K562 (cell line): ENCODE measurements around the gene ETDB. TPM values are rescaled to one million over a fixed set of nuclear protein-coding genes. Genes with fewer than 3 reads are reported as not detected.
A peak's percentile ranks its signal among the peaks of the same experiment; 100 is the strongest.

Experiments
- ATAC-seq: fragments of 200-7000 bp; cut with Tn5 transposase; 3 replicates; pipeline ENCODE4 v1.9.1; 2020; ENCODE audit warnings: moderate library complexity
- BruUV-seq: library from RNA; stranded (reverse); fragments of 400-500 nt; replicated peaks from 2 replicates; lab custom pipeline; 2021; lab: Mats Ljungman, UMichigan
- CTCF ChIA-PET: fragments of 300-600 bp; formaldehyde crosslinking; extraction: SDS; loops from one replicate; lab custom pipeline; 2021; ENCODE audit warnings: low intra/inter-chr PET ratio; lab: Yijun Ruan, JAX
- POLR2A ChIA-PET: fragments of 300-600, 350-650 bp; sonication (Branson Sonifier 250); formaldehyde crosslinking; extraction: SDS; loops from one replicate; lab custom pipeline; 2021; ENCODE audit warnings: antibody characterized with exemption, inconsistent platforms; lab: Yijun Ruan, JAX
- DNase-seq, 4 experiments: peaks; one replicate each; pipeline versions ENCODE4 v3.0.0 to v3.0.0-alpha.2; 2011 to 2018; ENCODE audit warnings: low spot score in 3 of 4, mixed read lengths in 3 of 4; ENCODE audit errors: extremely low read depth in 1 of 4
- FAIRE-seq: peaks from 2 replicates; lab custom pipeline; 2011; peaks lifted over from hg19 to GRCh38; lab: Jason Lieb, UNC
- H2AFZ ChIP-seq: 2 replicates; pipeline ENCODE4 v1.6.0; 2011; ENCODE audit warnings: low read depth, low read length, control low read depth, inconsistent platforms
- H3K27ac ChIP-seq: fragments of 200-600 bp; 3 replicates; pipeline ENCODE4 v1.8.0; 2011; ENCODE audit warnings: low read depth, mild to moderate bottlenecking, control low read depth, inconsistent platforms, low read length, moderate library complexity, mixed read lengths; ENCODE audit errors: extremely low read depth
- H3K27me3 ChIP-seq, 2 experiments: fragments of 300-600 bp in 1 of 2; 2 replicates in 1 of 2; 3 replicates in 1 of 2; pipeline versions ENCODE4 v1.6.0 to v1.8.0; 2011; ENCODE audit warnings: inconsistent platforms in 2 of 2, low read length in 2 of 2, mild to moderate bottlenecking in 1 of 2, mixed read lengths in 1 of 2, moderate library complexity in 1 of 2; ENCODE audit not compliant: control insufficient read depth in 2 of 2, insufficient read depth in 2 of 2
- H3K36me3 ChIP-seq: fragments of 300-600 bp; 3 replicates; pipeline ENCODE4 v1.8.0; 2011; ENCODE audit warnings: mild to moderate bottlenecking, low read length, inconsistent platforms; ENCODE audit not compliant: control insufficient read depth, insufficient read depth
- H3K4me1 ChIP-seq, 2 experiments: fragments of 200-600 bp in 1 of 2; replicated peaks in 1 of 2; 2 replicates in 1 of 2; 3 replicates in 1 of 2; pipeline versions ENCODE4 v1.5.1 to v1.8.0; 2011; ENCODE audit warnings: inconsistent platforms in 2 of 2, low read length in 2 of 2, mild to moderate bottlenecking in 1 of 2, mixed read lengths in 1 of 2, moderate library complexity in 1 of 2; ENCODE audit not compliant: control insufficient read depth in 2 of 2, insufficient read depth in 2 of 2
- H3K4me2 ChIP-seq: 2 replicates; pipeline ENCODE4 v1.6.1; 2011; ENCODE audit warnings: low read length, control low read depth, inconsistent platforms, mixed read lengths; ENCODE audit not compliant: insufficient read depth
- H3K4me3 ChIP-seq: fragments of 200-600 bp; sonication (generic), shearing (Covaris generic); 2 replicates; pipeline ENCODE4 v1.5.1; 2016; ENCODE audit warnings: control low read depth, inconsistent platforms
- H3K79me2 ChIP-seq: fragments of 200-600 bp; 3 replicates; pipeline ENCODE4 v1.8.0; 2011; ENCODE audit warnings: low read length, inconsistent platforms; ENCODE audit not compliant: control insufficient read depth, insufficient read depth
- H3K9ac ChIP-seq, 2 experiments: 2 replicates each; pipeline versions ENCODE4 v1.6.0 to v1.6.1; 2011; ENCODE audit warnings: low read depth in 2 of 2, low read length in 2 of 2, control low read depth in 1 of 2, inconsistent platforms in 1 of 2, mild to moderate bottlenecking in 1 of 2, mixed read lengths in 1 of 2; ENCODE audit not compliant: insufficient read depth in 1 of 2
- H3K9me1 ChIP-seq: one replicate; pipeline ENCODE4 v1.6.0; 2011; ENCODE audit warnings: inconsistent platforms, mild to moderate bottlenecking, low read length, moderate library complexity; ENCODE audit not compliant: control insufficient read depth, insufficient read depth
- H3K9me3 ChIP-seq: replicated peaks from 2 replicates; pipeline ENCODE4 v1.5.1; 2011; ENCODE audit warnings: low read depth, low read length, inconsistent platforms; ENCODE audit not compliant: control insufficient read depth, insufficient read depth
- H4K20me1 ChIP-seq: replicated peaks from 2 replicates; pipeline ENCODE4 v1.6.1; 2011; ENCODE audit warnings: low read length, inconsistent platforms, mixed read lengths; ENCODE audit not compliant: control insufficient read depth, insufficient read depth
- EHMT2 ChIP-seq: fragments of 450-650 bp; IDR thresholded peaks from 2 replicates; pipeline ENCODE4 v1.6.1; 2018; ENCODE audit warnings: antibody characterized with exemption
- KDM5B ChIP-seq: fragments of 200-600 bp; sonication (generic); IDR thresholded peaks from 2 replicates; pipeline ENCODE4 v1.6.1; 2012; ENCODE audit warnings: low read depth, mild to moderate bottlenecking, moderate library complexity, low read length, control low read depth, inconsistent platforms; ENCODE audit not compliant: insufficient replicate concordance
- NCOA2 ChIP-seq, 2 experiments: fragments of 450-650 bp; IDR thresholded peaks; 2 replicates each; pipeline ENCODE4 v1.6.1; 2018; ENCODE audit warnings: mild to moderate bottlenecking in 2 of 2, moderate library complexity in 1 of 2; ENCODE audit not compliant: partially characterized antibody in 2 of 2
- PCBP2 ChIP-seq: fragments of 200-400 bp; formaldehyde crosslinking; IDR thresholded peaks from 2 replicates; pipeline ENCODE4 v1.6.1; 2018; ENCODE audit warnings: low read length, low read depth, mild to moderate bottlenecking, moderate library complexity; ENCODE audit not compliant: poor library complexity, severe bottlenecking
- RAD21 ChIP-seq, 2 experiments: fragments of 250-450 bp in 1 of 2; fragments of 450-650 bp in 1 of 2; sonication (Bioruptor Pico) in 1 of 2; formaldehyde crosslinking in 1 of 2; IDR thresholded peaks in 1 of 2; conservative IDR thresholded peaks in 1 of 2; 2 replicates each; pipeline versions ENCODE4 v1.4.0 to v1.8.0; 2020 to 2022; ENCODE audit warnings: mild to moderate bottlenecking in 2 of 2, moderate library complexity in 1 of 2
- SMC3 ChIP-seq: conservative IDR thresholded peaks from 2 replicates; pipeline ENCODE4 v1.6.1; 2011; ENCODE audit warnings: low read depth, low read length, improper control_type of control experiment; ENCODE audit not compliant: insufficient read depth
- SNIP1 ChIP-seq: fragments of 450-650 bp; IDR thresholded peaks from 2 replicates; pipeline ENCODE4 v1.7.1; 2017; ENCODE audit warnings: low read depth, mild to moderate bottlenecking
- ZNF551 ChIP-seq: fragments of 250-450 bp; sonication (Bioruptor Pico); IDR thresholded peaks from 2 replicates; pipeline ENCODE4 v1.5.0; 2021; ENCODE audit warnings: mild to moderate bottlenecking, moderate library complexity
- WGBS: fragments of 100-300 bp; shearing (Covaris generic); methylation state at CpG from one replicate; pipeline ENCODE4 v1.1.6; 2016; ENCODE audit warnings: low coverage, mixed read lengths; ENCODE audit not compliant: insufficient coverage; ENCODE audit errors: missing lambda C conversion rate; 5-methylcytosine and 5-hydroxymethylcytosine counted together
- in situ Hi-C: fragments of 300-500 bp; cut with MboI; formaldehyde crosslinking; loops from 4 replicates; pipeline ENCODE4 v1.15.0; 2018; ENCODE audit warnings: inconsistent platforms, mixed read lengths
- intact Hi-C: fragments of 100-400 bp; cut with micrococcal nuclease; formaldehyde crosslinking; loops from 2 replicates; pipeline ENCODE4 v1.14.2; 2022
- polyA plus RNA-seq, 8 experiments: library from polyadenylated mRNA; depleted of rRNA in 4 of 8; stranded (reverse) in 5 of 8; unstranded in 3 of 8; fragments of >200 nt; fragmentation: Nextera tagmentation in 2 of 8; fragmentation: Illumina TruSeq in 1 of 8; extraction: Ambion mirVana in 2 of 8; extraction: Trizol in 1 of 8; gene quantifications; 2 replicates each; pipeline versions ENCODE4 v1.2.1 to v1.2.3, GENCODE V29; 2011 to 2014; ENCODE audit warnings: inconsistent platforms in 1 of 8, missing spikeins in 1 of 8
- total RNA-seq, 7 experiments: library from RNA; depleted of rRNA in 6 of 7; stranded (reverse); fragments of >200 nt in 6 of 7; fragmentation: Illumina TruSeq in 2 of 7; extraction: Trizol in 2 of 7; gene quantifications; 2 replicates each; pipeline versions ENCODE4 v1.2.1 to v1.2.3, GENCODE V29; 2011 to 2021; ENCODE audit warnings: low replicate concordance in 1 of 7
- TF ChIP-seq, protein P1 (sequence below), 2 experiments: fragments of 450-650 bp; formaldehyde crosslinking in 1 of 2; IDR thresholded peaks; 2 replicates each; pipeline versions ENCODE4 v1.4.0 to v1.6.1; 2014 to 2020; ENCODE audit warnings: mild to moderate bottlenecking in 2 of 2, borderline replicate concordance in 1 of 2, low read depth in 1 of 2

ETDB gene
- total and polyA plus RNA-seq, 9 of the 15 experiments (the other 6 are each of a cell fraction or from before 2014, with no cell fraction given) = not detected

DNA sequence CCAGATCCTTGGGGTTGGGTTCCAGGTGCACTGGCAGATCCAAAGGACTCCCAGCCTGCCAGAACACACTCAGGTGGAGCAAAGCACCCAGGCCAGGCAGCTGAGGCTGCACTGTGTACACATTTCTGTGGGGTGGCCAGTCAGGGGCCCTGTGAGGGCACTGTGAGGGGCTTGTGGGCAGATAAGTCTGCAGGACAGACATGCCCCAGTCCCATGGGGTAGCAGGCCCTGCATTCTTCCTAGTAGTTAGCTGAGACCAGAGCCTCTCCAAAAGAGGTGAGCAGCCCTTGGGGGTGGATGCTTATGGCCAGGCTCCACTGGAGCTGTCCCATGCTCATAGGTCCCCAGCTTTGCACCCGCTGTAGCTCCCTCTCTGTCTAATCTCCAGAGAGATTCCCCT lies 7.6 kb downstream of the ETDB start (continued):
- TF ChIP-seq PCBP2 (no peak), SNIP1 (no peak)

DNA sequence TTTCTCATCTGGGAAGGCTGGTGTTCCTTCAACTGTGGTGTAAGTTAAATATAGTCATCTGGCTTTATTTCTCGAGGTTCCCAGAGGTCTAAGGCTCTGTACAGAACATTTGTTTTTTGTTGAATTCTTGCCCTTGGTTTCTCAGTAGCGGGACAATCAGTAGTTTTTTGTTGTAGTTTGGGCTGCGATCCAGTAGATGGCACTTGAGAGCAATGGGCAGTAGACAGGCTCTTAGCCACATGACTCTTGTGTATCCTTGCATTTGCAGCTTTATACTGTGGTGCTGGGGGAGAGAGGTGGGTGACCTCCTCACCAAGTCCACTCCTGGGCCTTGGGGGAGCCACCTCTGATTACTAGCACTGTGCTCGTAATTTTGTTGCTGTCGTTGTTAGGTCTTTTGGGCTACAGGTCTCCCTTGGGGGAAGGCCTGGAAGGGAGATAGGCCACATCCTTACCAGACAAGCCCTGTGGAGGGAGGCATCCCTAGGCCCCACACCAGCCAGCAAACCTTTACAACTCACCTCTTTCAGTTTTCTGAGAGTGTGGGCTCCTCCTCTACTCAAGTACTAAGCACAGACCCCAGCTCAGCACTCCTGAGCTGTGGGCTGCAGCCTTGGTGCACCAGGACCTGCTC lies 8.1 kb downstream of the ETDB start:
- H3K4me3 ChIP-seq = no peak overlapping the region
- no peak overlapping the region for H3K27ac ChIP-seq
- H4K20me1 ChIP-seq = no peaks in the 10 kb centered on the region
- no TSS peak for BruUV-seq
- no peak overlapping the region for H3K4me2 ChIP-seq
- no peaks in the 10 kb centered on the region for H3K9me3 ChIP-seq
- no peaks in the 10 kb centered on the region for H3K4me1 ChIP-seq
- intact Hi-C loops = no loop called here
- no peaks in the 10 kb centered on the region for H3K9me1 ChIP-seq
- peak; percentile 84 for FAIRE-seq
- peak; percentile 84 for ATAC-seq
- 0% methylated on average over 4 of the region's 5 CpGs for WGBS
- POLR2A ChIA-PET = interaction anchor here (0.7 to 0.9 kb wide), 2 partner anchors 31 to 112 kb away, joined by 3 to 4 read pairs; no protein-coding TSS in a partner anchor
- no peaks in the 10 kb centered on the region for H3K36me3 ChIP-seq
- in situ Hi-C loops = loop anchor here (25.0 kb wide), 1 partner anchor 100 kb away; no protein-coding TSS in a partner anchor
- no peaks in the 10 kb centered on the region for H3K27me3 ChIP-seq
- no peak overlapping the region for H3K9ac ChIP-seq
- H3K79me2 ChIP-seq = no peaks in the 10 kb centered on the region
- peak overlapping the region; percentile 39; the same call in 1 of the 2 replicates for H2AFZ ChIP-seq
- DNase-seq = peak in 3 of 4 experiments; percentile 10 to 41 (median 22)
- CTCF ChIA-PET = no interaction called here
- TF ChIP-seq NCOA2 (IDR thresholded peaks at IDR 0.05; ENCODE audit: partially characterized antibody in 2 of 2) = no peak
- no peak for TF ChIP-seq KDM5B
- 0 out of 2 replicates have a peak, but pooled peaks have one; percentile 33 for TF ChIP-seq EHMT2
- peak; percentile 32; the same call in 1 of the 2 replicates for TF ChIP-seq SMC3
- TF ChIP-seq ZNF551 (CRISPR knock-in tag) = no peak
- TF ChIP-seq RAD21 (CRISPR knock-in tag; conservative IDR thresholded peaks at IDR 0.05 in 1 of 2, IDR thresholded peaks at IDR 0.05 in 1 of 2) = peak in 1 of 2 experiments; percentile 58; a peak in 2 of 4 replicates
- TF ChIP-seq, protein P1, sequence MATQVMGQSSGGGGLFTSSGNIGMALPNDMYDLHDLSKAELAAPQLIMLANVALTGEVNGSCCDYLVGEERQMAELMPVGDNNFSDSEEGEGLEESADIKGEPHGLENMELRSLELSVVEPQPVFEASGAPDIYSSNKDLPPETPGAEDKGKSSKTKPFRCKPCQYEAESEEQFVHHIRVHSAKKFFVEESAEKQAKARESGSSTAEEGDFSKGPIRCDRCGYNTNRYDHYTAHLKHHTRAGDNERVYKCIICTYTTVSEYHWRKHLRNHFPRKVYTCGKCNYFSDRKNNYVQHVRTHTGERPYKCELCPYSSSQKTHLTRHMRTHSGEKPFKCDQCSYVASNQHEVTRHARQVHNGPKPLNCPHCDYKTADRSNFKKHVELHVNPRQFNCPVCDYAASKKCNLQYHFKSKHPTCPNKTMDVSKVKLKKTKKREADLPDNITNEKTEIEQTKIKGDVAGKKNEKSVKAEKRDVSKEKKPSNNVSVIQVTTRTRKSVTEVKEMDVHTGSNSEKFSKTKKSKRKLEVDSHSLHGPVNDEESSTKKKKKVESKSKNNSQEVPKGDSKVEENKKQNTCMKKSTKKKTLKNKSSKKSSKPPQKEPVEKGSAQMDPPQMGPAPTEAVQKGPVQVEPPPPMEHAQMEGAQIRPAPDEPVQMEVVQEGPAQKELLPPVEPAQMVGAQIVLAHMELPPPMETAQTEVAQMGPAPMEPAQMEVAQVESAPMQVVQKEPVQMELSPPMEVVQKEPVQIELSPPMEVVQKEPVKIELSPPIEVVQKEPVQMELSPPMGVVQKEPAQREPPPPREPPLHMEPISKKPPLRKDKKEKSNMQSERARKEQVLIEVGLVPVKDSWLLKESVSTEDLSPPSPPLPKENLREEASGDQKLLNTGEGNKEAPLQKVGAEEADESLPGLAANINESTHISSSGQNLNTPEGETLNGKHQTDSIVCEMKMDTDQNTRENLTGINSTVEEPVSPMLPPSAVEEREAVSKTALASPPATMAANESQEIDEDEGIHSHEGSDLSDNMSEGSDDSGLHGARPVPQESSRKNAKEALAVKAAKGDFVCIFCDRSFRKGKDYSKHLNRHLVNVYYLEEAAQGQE (IDR thresholded peaks at IDR 0.05; ENCODE audit: borderline replicate concordance) = 0 out of 2 replicates have a peak, but pooled peaks have one; percentile 14
- TF ChIP-seq, protein P1 (CRISPR knock-in tag; IDR thresholded peaks at IDR 0.05; ENCODE audit: low read depth) = no peak
